GM08714 (cell line): ENCODE results near the gene PKMYT1.
A peak's percentile ranks its signal among the peaks of the same experiment; 100 is the strongest.

ENCODE experiments used
- H3K4me3 ChIP-seq: fragments of 200-500 bp; sonication (Bioruptor generic); 2 replicates; pipeline ENCODE4 v1.5.1; 2014; ENCODE audit warnings: mild to moderate bottlenecking, low read length, inconsistent platforms
- ZNF274 ChIP-seq: IDR thresholded peaks from 2 replicates; pipeline ENCODE4 v1.6.1; 2012; ENCODE audit warnings: mild to moderate bottlenecking, low read depth, low read length

The PKMYT1 gene

DNA sequence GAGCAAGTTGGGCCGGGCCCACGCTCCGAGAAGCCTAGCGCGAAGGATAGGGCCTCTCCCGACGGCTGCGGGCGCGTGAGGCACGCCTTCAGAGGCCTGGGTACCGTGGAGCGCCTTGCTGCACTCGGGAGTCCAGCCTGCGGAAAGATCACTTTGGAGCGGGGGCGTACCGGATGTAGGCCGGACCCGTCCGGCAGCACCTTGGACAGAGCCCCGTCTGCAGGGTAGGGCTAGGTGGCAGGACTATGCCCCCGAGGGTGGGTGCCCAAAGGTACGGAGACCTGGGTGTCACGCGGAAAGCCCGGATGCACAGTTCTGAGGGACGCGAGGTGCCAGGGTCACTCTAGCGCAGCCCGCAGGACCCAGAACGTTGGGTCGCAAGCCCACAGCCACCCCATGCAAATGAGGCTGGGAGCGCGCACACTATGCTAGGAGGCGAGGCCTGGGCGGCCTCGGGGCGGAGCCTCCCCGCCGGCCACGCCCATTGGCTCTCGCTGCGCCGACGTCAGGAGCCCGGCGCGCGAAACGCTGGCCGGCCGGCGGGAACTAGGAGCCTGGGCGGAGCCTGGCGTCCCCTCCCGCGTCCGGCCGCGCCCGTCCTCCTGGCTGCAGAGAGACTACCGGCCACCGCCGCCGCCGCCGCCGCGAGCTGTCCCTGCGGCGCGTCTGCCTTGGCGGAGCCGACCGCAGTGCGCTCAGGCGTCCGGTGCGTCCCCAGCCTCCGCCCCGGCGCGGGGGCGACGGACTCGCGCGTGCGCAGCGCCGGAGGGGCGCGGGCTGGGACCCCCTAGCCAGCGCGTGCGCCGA lies 11.3 kb downstream of the PKMYT1 start, which contains the start of gene PAQR4:
TSS of gene PAQR4 (plus strand) at position 611 of the 807 bp plus-strand sequence. CDS start 327 bp downstream, outside the sequence.
- H3K4me3 ChIP-seq = peak within 1 kb of the TSS; percentile 87
- TF ChIP-seq ZNF274 = no peak

DNA sequence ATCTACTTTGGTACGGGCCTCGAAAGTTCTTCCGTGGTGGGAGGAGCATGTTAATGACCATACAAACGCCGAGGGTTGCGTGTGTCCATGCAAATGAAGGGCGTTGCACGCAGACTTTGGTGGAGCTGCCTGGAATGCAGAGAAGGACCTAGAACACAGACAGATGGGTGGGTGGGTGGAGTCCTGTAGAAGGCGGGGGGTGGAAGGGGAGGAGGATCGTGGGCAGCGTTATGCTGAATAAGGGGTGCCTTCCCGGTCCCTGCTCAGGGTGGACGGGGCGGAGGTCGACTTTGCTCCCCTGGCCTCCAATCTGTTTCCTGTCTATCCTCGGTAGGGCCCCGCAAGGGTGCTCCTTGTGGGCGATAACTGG lies 11.9 kb downstream of the PKMYT1 start:
- H3K4me3 ChIP-seq = peak overlapping the region; percentile 23; the same call in 1 of the 2 replicates

DNA sequence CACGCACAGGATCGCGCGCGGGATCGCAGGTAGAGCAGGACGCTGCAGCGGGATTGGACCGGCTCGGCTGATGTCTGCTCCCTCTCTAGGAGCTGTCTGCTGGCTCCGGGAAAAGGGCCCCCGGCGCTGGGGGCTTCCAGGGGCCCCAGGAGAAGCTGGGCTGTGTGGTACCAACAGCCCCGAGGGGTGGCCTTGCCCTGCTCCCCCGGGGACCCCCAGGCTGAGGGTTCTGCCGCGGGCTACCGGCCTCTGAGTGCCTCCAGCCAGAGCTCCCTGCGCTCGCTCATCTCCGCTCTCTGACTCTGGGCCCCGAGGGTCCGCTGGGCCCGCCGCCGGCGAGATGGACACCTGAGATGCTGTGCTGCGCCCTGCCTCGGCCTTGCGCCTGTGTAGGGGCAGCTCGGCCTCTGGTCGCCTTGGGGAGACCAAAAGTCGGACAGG lies 12.5 kb downstream of the PKMYT1 start:
- TF ChIP-seq ZNF274 = no peak
- no peak overlapping the region for H3K4me3 ChIP-seq

More for the DNA sequence above, 11.9 kb downstream of the PKMYT1 start:
- TF ChIP-seq ZNF274 = no peak

DNA sequence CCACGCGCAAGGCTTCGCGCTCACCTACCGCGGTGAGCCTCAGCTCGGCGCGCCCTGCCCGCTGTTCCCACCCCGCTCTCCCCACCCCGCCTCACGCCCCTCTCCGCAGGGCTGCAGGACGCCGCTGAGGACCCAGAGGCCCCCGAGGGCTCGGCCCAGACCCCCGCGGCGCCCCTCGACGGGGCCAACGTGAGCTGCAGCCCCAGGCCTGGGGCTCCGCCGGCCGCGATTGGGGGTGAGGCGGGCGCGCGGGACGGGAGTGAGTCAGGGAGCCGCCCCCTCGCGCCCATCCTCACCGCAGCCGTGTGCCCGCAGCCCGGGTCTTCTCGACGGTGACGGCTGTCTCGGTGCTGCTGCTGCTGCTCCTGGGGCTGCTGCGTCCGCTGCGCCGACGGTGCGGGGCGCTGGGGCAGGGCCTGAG lies 13.0 kb downstream of the PKMYT1 start:
- no peak for TF ChIP-seq ZNF274
- H3K4me3 ChIP-seq = no peak overlapping the region

DNA sequence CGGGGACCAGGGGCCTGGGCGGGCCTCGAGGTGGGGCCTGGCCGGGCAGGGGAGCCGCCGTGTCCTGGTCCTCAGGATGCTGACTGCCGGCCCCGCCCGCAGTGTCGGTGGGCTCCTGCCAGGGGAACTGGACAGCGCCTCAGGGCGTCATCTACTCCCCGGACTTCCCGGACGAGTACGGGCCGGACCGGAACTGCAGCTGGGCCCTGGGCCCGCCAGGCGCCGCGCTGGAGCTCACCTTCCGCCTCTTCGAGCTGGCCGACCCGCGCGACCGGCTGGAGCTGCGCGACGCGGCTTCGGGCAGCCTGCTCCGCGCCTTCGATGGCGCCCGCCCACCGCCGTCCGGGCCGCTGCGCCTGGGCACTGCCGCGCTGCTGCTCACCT lies 13.4 kb downstream of the PKMYT1 start:
- no peak for TF ChIP-seq ZNF274
- no peak overlapping the region for H3K4me3 ChIP-seq

DNA sequence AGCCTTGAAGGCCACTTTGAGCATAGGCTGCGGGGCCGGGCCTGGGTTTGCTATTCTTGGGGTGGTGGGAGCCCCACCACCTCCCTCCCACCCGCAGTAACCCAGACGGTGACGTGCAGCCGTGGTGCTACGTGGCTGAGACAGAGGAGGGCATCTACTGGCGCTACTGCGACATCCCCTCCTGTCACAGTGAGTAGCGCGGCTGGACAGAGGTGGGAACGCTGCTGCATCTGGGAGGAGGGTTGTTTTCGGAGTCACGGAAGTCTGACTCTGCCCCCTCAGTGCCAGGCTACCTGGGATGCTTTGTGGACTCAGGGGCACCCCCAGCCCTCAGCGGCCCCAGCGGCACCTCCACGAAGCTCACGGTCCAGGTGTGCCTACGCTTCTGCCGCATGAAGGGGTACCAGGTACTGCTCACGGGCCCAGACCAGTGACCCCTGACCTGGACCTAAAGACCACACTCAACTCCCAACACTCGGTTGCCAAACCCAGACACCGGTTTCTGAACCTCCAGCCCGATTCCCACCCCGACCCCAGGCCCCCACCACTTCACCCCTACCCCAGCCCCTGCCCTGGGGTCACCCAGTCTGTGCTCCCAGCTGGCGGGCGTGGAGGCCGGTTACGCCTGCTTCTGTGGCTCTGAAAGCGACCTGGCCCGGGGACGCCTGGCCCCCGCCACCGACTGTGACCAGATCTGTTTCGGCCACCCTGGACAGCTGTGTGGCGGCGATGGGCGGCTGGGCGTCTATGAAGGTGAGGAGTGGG lies 14.0 kb downstream of the PKMYT1 start:
- H3K4me3 ChIP-seq = no peak overlapping the region
- TF ChIP-seq ZNF274 = no peak

DNA sequence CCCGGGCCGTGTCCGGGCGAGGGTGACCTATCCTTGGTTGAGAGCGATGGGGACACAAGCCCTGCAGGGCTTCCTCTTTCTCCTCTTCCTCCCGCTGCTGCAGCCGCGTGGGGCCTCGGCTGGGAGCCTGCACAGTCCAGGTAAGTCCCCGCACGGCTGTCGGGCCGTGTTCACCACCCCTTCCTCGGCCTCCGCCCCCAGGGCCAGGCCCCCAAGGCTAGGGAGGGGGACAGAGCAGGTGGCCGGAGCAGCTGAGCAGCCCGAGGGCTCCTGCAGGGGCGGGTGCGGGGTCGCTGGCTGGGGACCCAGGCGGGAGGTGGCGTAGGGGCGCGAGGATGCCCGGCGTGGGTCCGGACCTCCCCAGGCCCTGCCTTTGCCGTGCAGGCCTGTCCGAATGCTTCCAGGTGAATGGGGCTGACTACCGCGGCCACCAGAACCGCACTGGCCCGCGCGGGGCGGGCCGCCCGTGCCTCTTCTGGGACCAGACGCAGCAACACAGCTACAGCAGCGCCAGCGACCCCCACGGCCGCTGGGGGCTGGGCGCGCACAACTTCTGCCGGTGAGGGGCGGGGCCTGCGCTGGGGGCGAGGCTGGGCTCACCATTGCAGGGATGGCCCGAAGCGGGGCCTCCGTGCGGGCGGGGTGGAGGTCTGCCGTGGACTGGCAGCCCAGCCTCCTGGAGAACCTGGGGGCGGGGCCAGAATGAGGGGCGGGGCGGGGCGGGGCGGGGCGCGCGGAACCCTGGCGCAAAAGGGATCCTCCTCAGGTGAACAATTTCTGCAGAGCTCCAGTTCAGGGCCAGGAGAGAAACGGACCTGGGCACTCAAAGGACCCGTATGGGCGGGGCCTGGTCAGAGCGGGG lies 15.5 kb downstream of the PKMYT1 start:
- H3K4me3 ChIP-seq = peak overlapping the region; percentile 31; the same call in 1 of the 2 replicates
- TF ChIP-seq ZNF274 = no peak

DNA sequence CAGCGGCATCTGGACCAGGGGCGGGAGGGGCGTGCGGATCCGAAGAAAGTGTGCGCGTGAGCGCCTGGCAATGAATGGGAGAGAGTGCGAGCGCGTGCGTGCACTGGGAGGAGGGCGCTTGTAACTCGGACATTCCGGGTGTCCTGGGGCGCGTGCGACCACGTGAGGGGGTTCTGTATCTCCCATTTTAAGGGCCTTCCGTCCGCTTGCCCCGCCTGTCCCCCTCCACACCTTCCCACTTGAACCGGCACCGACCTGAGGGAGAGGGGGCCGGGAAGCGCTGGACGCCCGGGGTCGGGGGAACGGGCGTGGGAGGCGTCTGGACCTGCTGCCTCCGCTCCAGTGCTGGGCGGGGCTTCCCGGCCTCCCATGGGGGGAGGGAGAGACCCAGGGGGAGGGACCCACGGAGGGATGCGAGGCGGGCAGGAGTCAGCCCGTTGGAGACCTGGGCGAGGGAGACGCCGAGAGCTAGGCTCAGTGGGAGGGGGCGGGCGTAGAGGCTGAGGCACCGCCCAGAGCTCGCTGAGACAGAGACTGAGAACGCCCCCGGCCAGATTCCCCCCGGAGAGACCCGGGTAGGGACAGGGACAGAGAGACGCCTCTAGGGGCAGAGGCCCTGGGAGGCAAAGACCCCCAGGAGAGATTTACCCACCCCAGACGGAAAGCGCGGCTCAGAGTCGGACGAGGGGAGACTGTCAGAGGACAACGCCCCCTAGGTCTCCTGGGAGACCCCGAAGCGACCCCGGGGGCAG lies 16.3 kb downstream of the PKMYT1 start, which contains the start of gene KREMEN2:
TSS of gene KREMEN2 (plus strand) at position 553 of the 752 bp plus-strand sequence. CDS start 246 bp downstream, outside the sequence.
- no peak for TF ChIP-seq ZNF274
- peak within 1 kb of the TSS; percentile 31; the same call in 1 of the 2 replicates for H3K4me3 ChIP-seq

DNA sequence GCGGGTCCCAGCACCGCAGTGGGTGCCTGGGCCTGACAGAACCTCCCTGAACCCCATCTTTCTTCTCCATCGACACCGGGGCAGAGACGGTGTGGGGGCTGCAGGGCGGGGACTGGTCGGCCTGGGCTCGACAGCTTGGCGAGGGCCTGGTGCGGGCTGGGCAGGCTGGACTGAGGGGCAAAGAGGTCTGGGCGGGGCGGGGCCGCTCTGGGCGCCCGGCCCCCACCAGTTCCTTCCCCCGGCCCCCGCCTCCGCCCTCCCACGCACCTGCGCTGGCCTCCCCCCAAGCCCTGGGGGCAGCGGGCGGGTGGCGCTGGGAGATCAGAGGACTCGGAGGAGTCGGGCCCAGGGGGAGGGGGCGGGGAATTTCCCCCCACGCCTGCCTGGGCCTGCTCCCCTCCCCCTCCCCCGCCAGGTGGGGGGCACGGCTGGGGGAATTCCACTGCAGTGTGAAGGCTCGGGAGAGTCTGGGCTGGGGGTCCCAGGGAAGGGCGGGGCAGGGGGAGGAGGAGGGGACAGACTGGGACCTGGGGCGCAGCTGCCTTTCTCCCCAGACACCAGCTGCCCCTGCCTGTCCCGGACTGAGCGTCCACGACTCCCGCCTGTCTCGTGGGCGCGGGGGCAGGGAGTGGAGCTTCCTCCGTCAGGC lies 17.0 kb downstream of the PKMYT1 start:
- peak overlapping the region; percentile 31; the same call in 1 of the 2 replicates for H3K4me3 ChIP-seq
- TF ChIP-seq ZNF274 = no peak

DNA sequence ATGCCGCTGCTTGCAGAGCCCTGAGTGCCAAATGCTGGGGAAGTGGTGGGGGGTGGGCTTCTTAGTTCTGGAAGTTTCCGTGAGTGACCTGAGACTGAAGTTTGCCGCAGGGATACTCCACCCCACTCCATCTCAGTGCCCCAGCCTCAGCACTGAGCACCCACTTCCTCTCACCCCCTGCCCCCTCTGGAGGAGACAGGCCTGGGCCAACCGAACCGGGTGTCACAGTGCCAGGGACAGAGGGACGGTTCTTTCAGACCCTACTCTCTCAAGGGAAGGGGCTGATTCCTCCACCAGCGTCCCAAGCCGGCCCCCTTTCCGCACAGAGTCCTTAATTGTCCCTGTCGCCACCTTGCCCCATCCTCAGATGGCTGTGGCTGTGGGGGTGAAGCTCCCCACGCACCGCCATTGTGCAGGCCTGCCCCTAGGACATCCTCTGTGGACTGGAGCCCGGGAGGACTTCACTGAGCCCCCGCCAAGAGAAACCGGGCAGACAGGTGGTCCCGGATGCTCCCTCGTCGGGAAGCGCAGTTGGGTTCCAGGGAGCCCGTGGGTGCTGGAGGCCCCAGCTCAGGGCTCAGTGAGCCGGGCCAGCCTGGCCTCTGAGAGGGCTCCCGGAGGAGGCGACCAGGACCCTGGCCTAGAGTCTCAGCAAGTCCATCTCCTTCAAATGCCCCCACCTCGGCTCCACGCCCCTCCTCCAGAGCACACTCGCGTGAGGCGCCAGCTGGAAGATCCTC lies 17.7 kb downstream of the PKMYT1 start:
- no peak overlapping the region for H3K4me3 ChIP-seq

DNA sequence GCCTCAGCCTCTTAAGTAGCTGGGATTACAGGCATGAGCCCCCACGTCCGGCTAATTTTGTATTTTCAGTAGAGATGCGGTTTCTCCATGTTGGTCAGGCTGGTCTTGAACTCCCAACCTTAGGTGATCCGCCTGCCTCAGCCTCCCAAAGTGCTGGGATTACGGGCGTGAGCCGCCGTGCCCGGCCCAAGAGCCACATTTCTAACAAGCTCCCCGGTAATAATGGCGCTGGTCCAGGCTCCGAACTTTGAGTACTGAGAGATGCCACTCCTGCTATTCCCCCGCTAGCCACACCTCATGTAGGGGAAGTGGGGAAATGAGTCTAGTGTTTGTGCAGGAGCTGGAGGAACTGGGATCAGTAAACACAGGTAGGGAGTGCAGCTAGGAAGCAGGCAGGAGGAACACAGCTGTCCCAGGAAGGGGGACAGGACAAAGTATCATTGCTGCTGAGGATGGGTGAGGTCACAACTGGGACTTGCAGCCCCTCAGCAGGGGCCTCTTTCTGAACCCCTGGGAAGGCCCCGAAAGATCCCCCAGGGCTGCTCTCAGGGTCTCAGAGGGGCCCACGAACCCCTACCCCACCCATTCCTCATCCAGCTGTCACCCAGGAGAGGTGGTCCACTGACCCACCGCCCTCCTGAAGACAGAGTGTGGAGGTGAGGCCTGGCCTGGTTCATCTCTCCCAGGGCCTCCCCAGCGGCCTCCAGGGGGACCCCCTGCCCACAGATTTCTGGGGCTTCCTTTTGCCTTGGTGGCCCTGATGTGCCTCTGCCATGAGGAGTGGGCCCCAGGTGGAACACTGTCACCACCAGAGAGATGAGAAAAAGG lies 19.8 kb downstream of the PKMYT1 start:
- H3K4me3 ChIP-seq = no peak overlapping the region
- no peak for TF ChIP-seq ZNF274

More for the DNA sequence above, 17.7 kb downstream of the PKMYT1 start:
- TF ChIP-seq ZNF274 = no peak
